MCF 10A (cell line): ENCODE results near the gene KLHL11. TPM values are rescaled to one million over a fixed set of nuclear protein-coding genes. Genes with fewer than 3 reads are reported as not detected.

Experiments used
- BruUV-seq: library from RNA; stranded (reverse); fragments of 400-500 nt; replicated peaks from 2 replicates; lab custom pipeline; 2021; lab: Mats Ljungman, UMichigan
- CTCF ChIA-PET: fragments of 300-600 bp; sonication (Branson Sonifier 250); formaldehyde crosslinking; extraction: SDS; loops from one replicate; lab custom pipeline; 2021; ENCODE audit warnings: antibody characterized with exemption, inconsistent platforms; lab: Yijun Ruan, JAX
- POLR2A ChIA-PET: fragments of 300-600, 350-650 bp; sonication (Branson Sonifier 250); formaldehyde crosslinking; extraction: SDS; loops from one replicate; lab custom pipeline; 2020; ENCODE audit warnings: antibody characterized with exemption, inconsistent platforms; lab: Yijun Ruan, JAX
- DNase-seq: peaks from one replicate; pipeline ENCODE4 v3.0.0-alpha.2; 2018; ENCODE audit not compliant: unreplicated experiment
- H3K27ac Mint-ChIP-seq: one replicate; pipeline ENCODE4 v1.8.0; 2022; ENCODE audit warnings: mild to moderate bottlenecking, low read depth, mixed read lengths; ENCODE audit not compliant: unreplicated experiment
- H3K27me3 Mint-ChIP-seq: one replicate; pipeline ENCODE4 v1.8.0; 2022; ENCODE audit warnings: mixed read lengths; ENCODE audit not compliant: insufficient read depth, unreplicated experiment
- H3K36me3 Mint-ChIP-seq: one replicate; pipeline ENCODE4 v1.8.0; 2022; ENCODE audit warnings: mild to moderate bottlenecking, moderate library complexity, mixed read lengths; ENCODE audit not compliant: insufficient read depth, unreplicated experiment
- H3K4me1 Mint-ChIP-seq: one replicate; pipeline ENCODE4 v1.8.0; 2022; ENCODE audit warnings: mixed read lengths; ENCODE audit not compliant: insufficient read depth, unreplicated experiment
- H3K4me3 Mint-ChIP-seq: one replicate; pipeline ENCODE4 v1.8.0; 2022; ENCODE audit warnings: mild to moderate bottlenecking, moderate library complexity, mixed read lengths; ENCODE audit not compliant: unreplicated experiment
- H3K9me3 Mint-ChIP-seq: one replicate; pipeline ENCODE4 v1.8.0; 2022; ENCODE audit warnings: mixed read lengths; ENCODE audit not compliant: unreplicated experiment
- intact Hi-C: fragments of 100-400 bp; cut with micrococcal nuclease; formaldehyde crosslinking; loops from 2 replicates; pipeline ENCODE4 v1.14.1; 2022
- total RNA-seq: library from RNA; stranded (reverse); gene quantifications from 2 replicates; pipeline ENCODE4 v1.2.3, GENCODE V29; 2022
- TF ChIP-seq, protein P1 (sequence below): fragments of 200-600 bp; IDR thresholded peaks from one replicate; pipeline ENCODE4 v1.8.0; 2022; ENCODE audit warnings: antibody characterized with exemption, mild to moderate bottlenecking; ENCODE audit not compliant: unreplicated experiment

KLHL11 gene
- total RNA-seq, 1 experiment from 2014 or later: 19.1 TPM

DNA sequence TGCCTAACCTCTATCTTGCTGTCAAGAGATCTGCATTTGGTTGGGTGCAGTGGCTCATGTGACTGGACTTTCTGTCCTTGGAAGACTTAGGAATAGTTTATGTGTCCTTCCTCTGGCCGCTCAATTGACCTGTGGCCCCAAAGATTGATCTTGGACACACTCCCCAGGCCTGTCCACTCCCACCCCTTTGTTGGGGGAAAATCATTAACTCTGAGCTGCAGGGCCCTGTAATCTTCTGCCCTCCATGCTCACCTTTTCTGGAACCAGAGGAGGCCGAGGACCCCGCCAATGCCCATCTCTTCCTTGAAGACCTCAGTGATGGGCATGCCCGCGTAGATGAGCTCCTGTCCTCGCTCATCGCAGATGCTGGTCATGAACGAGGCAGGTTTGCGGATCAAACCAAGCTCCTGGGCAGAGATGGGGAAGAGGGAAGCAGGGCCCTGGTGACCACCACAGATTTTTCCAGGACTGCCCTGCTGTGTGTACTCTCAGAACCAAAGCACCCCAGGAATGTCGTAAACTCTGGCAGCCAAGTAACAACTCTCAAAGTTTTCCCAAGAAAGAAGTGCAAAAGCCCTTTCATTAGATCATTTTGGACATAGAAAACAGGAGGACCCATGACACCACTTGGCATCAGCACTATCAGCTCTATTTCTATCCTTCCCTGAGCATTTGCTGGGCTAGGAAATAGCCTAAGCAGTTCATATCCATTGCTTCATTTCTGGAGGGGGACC, 8.5 kb upstream of the KLHL11 start:
- H3K4me1 Mint-ChIP-seq: no peaks in the 10 kb centered on the region
- no peaks in the 10 kb centered on the region for H3K27me3 Mint-ChIP-seq
- TF ChIP-seq, protein P1, sequence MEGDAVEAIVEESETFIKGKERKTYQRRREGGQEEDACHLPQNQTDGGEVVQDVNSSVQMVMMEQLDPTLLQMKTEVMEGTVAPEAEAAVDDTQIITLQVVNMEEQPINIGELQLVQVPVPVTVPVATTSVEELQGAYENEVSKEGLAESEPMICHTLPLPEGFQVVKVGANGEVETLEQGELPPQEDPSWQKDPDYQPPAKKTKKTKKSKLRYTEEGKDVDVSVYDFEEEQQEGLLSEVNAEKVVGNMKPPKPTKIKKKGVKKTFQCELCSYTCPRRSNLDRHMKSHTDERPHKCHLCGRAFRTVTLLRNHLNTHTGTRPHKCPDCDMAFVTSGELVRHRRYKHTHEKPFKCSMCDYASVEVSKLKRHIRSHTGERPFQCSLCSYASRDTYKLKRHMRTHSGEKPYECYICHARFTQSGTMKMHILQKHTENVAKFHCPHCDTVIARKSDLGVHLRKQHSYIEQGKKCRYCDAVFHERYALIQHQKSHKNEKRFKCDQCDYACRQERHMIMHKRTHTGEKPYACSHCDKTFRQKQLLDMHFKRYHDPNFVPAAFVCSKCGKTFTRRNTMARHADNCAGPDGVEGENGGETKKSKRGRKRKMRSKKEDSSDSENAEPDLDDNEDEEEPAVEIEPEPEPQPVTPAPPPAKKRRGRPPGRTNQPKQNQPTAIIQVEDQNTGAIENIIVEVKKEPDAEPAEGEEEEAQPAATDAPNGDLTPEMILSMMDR: no peak
- ChIA-PET CTCF (interaction anchor here (0.6 kb wide), 1 partner anchor 330 kb away, joined by 3 read pairs; no protein-coding TSS in a partner anchor), POLR2A (interaction anchor here (2.2 kb wide), 1 partner anchor 9 kb away, joined by 11 read pairs; the partner anchor contains the start of gene KLHL11)
- no peak overlapping the region for H3K4me3 Mint-ChIP-seq
- intact Hi-C loops: no loop called here
- BruUV-seq: no TSS peak
- no peaks in the 10 kb centered on the region for H3K9me3 Mint-ChIP-seq
- peaks cover 96% of the 10 kb centered on the region for H3K36me3 Mint-ChIP-seq
- no peak for DNase-seq
- H3K27ac Mint-ChIP-seq: no peak overlapping the region

- H3K4me3 Mint-ChIP-seq: no peak overlapping the region
- BruUV-seq: no TSS peak
- POLR2A ChIA-PET: interaction anchor here (0.7 kb wide), 1 partner anchor 95 kb away, joined by 5 read pairs; the partner anchor contains the start of gene CNP
- TF ChIP-seq, protein P1: no peak
- H3K27ac Mint-ChIP-seq: no peak overlapping the region
- H3K36me3 Mint-ChIP-seq: peaks cover 92% of the 10 kb centered on the region
- no peak for DNase-seq
- intact Hi-C loops: no loop called here
- CTCF ChIA-PET: interaction anchor here (0.5 to 0.6 kb wide), 2 partner anchors 16 to 63 kb away, joined by 3 read pairs; no protein-coding TSS in a partner anchor
- no peaks in the 10 kb centered on the region for H3K27me3 Mint-ChIP-seq
- no peaks in the 10 kb centered on the region for H3K9me3 Mint-ChIP-seq
- H3K4me1 Mint-ChIP-seq: no peaks in the 10 kb centered on the region
Measured at GRCh38 chr17:41871789-41872188, 6.6 kb upstream of the KLHL11 start.

GRCh38 chr17:41870627-41871026, 5.4 kb upstream of the KLHL11 start:
- DNase-seq: no peak
- CTCF ChIA-PET: no interaction called here
- BruUV-seq: no TSS peak
- TF ChIP-seq, protein P1: no peak
- H3K27me3 Mint-ChIP-seq: no peaks in the 10 kb centered on the region
- no peak overlapping the region for H3K4me3 Mint-ChIP-seq
- intact Hi-C loops: no loop called here
- H3K36me3 Mint-ChIP-seq: peaks cover 90% of the 10 kb centered on the region
- H3K9me3 Mint-ChIP-seq: no peaks in the 10 kb centered on the region
- H3K4me1 Mint-ChIP-seq: no peaks in the 10 kb centered on the region
- no peak overlapping the region for H3K27ac Mint-ChIP-seq
- POLR2A ChIA-PET: interaction anchor here (0.8 kb wide), 1 partner anchor 23 kb away, joined by 4 read pairs; no protein-coding TSS in a partner anchor

GRCh38 chr17:41870097-41870496, 4.9 kb upstream of the KLHL11 start:
- DNase-seq: no peak
- Mint-ChIP-seq H3K27ac (no peak overlapping the region), H3K9me3 (no peaks in the 10 kb centered on the region), H3K27me3 (no peaks in the 10 kb centered on the region), H3K36me3 (peaks cover 86% of the 10 kb centered on the region), H3K4me1 (no peaks in the 10 kb centered on the region), H3K4me3 (no peak overlapping the region)
- ChIA-PET POLR2A (interaction anchor here (0.8 to 1.2 kb wide), 3 partner anchors 10 to 47 kb away, joined by 3 to 4 read pairs (median 3); no protein-coding TSS in a partner anchor), CTCF (no interaction called here)
- intact Hi-C loops: no loop called here
- BruUV-seq: no TSS peak
- TF ChIP-seq, protein P1: no peak
